ENCODE data around the gene SCGB1C2. TPM values are rescaled to one million over a fixed set of nuclear protein-coding genes. Genes with fewer than 3 reads are reported as not detected.
"Not testable (repeated sequence)": the region's sequence is repeated elsewhere in the genome, so short reads cannot be mapped to it uniquely, and the experiment has no call there.

The SCGB1C2 gene
- total RNA-seq, 2 donors from 2014 or later: not detected

DNA sequence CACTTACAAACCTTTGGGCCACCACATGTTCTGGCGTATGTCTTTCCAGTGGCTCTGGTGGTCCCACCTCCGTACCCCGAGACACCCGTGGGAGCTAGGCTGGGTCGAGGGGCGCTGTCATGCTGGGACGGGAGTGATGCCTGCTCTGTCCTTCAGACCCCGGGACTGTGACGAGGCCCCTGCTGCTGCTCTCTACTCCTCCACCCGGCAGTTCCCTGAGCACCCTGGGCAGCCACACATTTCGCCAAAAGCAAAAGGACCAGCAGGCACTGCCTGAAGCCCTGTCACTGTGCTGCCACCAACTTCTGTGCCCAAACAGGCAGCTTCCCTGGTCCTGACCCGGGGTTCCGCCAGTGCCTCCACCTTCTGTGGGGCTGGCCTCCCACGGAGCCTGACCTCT lies 28.6 kb downstream of the SCGB1C2 start:
- TF ChIP-seq, protein P1, sequence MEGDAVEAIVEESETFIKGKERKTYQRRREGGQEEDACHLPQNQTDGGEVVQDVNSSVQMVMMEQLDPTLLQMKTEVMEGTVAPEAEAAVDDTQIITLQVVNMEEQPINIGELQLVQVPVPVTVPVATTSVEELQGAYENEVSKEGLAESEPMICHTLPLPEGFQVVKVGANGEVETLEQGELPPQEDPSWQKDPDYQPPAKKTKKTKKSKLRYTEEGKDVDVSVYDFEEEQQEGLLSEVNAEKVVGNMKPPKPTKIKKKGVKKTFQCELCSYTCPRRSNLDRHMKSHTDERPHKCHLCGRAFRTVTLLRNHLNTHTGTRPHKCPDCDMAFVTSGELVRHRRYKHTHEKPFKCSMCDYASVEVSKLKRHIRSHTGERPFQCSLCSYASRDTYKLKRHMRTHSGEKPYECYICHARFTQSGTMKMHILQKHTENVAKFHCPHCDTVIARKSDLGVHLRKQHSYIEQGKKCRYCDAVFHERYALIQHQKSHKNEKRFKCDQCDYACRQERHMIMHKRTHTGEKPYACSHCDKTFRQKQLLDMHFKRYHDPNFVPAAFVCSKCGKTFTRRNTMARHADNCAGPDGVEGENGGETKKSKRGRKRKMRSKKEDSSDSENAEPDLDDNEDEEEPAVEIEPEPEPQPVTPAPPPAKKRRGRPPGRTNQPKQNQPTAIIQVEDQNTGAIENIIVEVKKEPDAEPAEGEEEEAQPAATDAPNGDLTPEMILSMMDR (IDR thresholded peaks at IDR 0.05): no peak
- no peak for DNase-seq (ENCODE audit: low spot score)
- Histone ChIP-seq H3K27ac (no peak overlapping the region), H3K27me3 (no peaks in the 10 kb centered on the region), H3K4me3 (no peak overlapping the region), H3K9me3 (no peaks in the 10 kb centered on the region), H3K4me1 (no peaks in the 10 kb centered on the region), H3K36me3 (no peaks in the 10 kb centered on the region)

DNA sequence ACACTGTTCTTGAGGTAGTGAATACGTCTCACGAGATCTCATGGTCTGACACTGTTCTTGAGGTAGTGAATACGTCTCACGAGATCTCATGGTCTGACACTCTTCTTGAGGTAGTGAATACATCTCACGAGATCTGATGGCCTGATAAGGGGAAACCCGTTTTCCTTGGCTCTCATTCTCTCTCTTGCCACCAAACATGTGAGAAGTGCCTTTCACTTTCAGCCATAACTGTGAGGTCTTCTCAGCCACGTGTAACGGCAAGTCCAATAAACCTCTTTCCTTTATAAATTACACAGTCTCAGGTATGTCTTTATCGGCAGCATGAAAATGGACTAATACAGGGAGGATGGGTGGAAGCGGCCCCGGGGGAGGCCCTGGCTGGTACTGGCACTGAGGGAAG lies 31.2 kb downstream of the SCGB1C2 start:
- not testable (repeated sequence) for H3K27me3 ChIP-seq; DNase-seq (ENCODE audit: low spot score); H3K4me1 ChIP-seq; H3K9me3 ChIP-seq; H3K4me3 ChIP-seq; H3K27ac ChIP-seq; H3K36me3 ChIP-seq

DNA sequence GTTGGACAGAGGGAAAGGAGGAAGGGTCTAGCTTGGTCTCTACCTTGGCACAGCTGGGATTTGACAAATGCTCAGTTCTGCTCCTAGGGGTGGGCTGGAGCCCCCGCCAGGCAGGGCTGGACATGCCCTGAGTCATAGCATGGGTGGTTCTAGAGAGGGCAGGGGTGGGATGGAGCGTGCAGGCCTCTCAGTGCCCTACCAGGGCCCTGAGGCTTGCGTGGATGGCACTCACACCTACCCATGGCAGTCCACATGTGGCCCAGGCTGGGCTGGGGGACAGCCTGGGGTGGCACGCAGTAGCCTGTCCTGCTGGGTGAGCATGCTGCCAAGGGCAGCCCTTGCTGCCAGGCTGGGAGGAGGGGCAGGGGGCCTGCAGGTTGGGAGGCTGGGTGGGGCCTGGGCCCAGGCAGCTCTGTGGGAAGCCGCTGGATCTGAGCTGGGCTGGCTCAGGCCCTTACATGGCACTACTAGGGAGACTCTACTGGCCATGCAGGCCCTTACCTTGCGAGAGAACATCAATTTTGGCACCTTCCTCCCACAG lies 32.8 kb downstream of the SCGB1C2 start:
- Histone ChIP-seq H3K4me3 (no peak overlapping the region), H3K36me3 (no peaks in the 10 kb centered on the region), H3K4me1 (no peaks in the 10 kb centered on the region), H3K9me3 (no peaks in the 10 kb centered on the region), H3K27ac (no peak overlapping the region), H3K27me3 (no peaks in the 10 kb centered on the region)
- DNase-seq (ENCODE audit: low spot score): no peak
- TF ChIP-seq, protein P1 (IDR thresholded peaks at IDR 0.05): no peak

DNA sequence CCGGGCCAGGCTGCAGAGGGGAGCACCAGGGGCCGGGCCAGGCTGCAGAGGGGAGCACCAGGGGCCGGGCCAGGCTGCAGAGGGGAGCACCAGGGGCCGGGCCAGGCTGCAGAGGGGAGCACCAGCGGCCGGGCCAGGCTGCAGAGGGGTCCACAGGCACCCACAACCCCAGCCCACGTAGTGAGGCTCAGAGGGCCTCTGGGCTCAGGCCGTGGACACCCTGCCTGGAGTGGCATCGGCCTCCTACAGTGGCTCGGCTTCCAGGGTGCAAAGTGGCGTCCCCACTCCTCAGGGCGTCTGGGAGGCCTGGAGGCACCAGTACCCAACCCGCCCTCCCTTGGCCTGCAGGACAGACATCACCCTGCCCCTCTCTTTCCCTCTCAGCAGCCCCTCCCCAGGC lies 34.5 kb downstream of the SCGB1C2 start:
- Histone ChIP-seq H3K27ac (no peak overlapping the region), H3K36me3 (no peaks in the 10 kb centered on the region), H3K4me3 (no peak overlapping the region), H3K4me1 (no peaks in the 10 kb centered on the region), H3K27me3 (no peaks in the 10 kb centered on the region), H3K9me3 (no peaks in the 10 kb centered on the region)
- DNase-seq (ENCODE audit: low spot score): no peak
- TF ChIP-seq, protein P1 (IDR thresholded peaks at IDR 0.05): no peak

DNA sequence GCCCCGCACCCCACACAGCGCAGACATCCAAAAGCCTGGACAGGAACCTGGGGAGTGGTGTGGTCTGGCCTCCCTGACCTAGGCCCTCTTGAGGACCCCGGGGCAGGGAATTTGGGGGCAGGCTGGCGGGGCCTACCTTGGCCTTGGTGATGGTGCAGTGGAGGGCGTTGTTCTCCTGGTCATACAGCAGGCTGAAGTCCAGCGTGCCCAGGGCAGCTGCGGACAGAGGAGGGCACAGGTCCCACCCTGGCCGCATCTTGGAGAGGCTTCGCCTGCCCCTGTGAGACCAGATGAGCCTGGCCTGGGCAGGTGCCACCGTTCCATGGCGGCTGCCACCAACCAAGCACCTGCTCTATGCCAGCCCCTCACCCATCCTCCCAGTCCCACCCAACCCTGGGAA lies 35.0 kb downstream of the SCGB1C2 start:
- H3K36me3 ChIP-seq: no peaks in the 10 kb centered on the region
- no peak overlapping the region for H3K4me3 ChIP-seq
- no peak for DNase-seq (ENCODE audit: low spot score)
- H3K27ac ChIP-seq: no peak overlapping the region
- H3K4me1 ChIP-seq: no peaks in the 10 kb centered on the region
- TF ChIP-seq, protein P1 (IDR thresholded peaks at IDR 0.05): no peak
- H3K9me3 ChIP-seq: no peaks in the 10 kb centered on the region
- H3K27me3 ChIP-seq: no peaks in the 10 kb centered on the region

DNA sequence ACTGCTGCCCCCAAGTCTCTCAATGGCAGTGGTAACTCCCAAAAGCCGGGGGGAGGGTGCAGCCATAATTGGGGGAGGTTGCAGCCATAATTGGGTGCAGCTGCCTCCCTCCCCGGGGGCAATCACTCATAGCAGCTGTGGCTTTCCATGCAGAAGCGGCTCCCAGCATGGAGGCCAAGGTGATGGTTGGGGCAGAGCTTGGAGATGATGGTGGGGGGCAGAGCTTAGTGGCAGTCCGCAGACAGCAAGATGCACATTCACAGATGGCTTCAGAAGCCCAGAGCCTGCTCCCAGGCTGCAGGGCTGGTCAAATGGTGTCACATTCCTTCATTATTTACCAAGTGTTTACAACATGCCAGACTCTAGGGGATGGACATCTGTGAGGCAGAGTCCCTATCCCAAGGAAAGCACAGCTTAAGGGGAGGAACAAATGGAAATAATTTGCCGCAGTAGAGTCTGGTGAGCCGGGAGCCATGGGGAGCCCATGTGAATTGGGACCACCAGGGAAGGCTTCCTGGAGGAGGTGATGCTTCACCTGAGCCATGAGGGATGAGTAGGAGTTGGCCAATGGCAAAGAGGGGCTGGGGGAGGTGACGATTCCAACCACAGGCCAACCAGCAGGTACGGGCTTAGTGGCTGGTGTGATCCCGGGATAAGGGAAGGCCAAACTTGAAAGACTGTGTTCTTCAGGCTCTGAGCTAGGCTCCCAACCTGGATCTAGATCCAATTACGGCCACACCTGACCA lies 36.0 kb downstream of the SCGB1C2 start:
- H3K27ac ChIP-seq: no peak overlapping the region
- no peaks in the 10 kb centered on the region for H3K4me1 ChIP-seq
- no peak overlapping the region for H3K4me3 ChIP-seq
- no peaks in the 10 kb centered on the region for H3K9me3 ChIP-seq
- TF ChIP-seq, protein P1 (IDR thresholded peaks at IDR 0.05): no peak
- no peak for DNase-seq (ENCODE audit: low spot score)
- H3K36me3 ChIP-seq: no peaks in the 10 kb centered on the region
- H3K27me3 ChIP-seq: no peaks in the 10 kb centered on the region

Measured in right atrium auricular region (tissue), 2 donors.